HepG2 (cell line): ENCODE data around the gene AMOTL2. TPM values are rescaled to one million over a fixed set of nuclear protein-coding genes. Genes with fewer than 3 reads are reported as not detected.

ENCODE experiments used
- ATAC-seq: fragments of 200-7000 bp; cut with Tn5 transposase; 3 replicates; pipeline ENCODE4 v1.9.1; 2020; ENCODE audit warnings: mild to moderate bottlenecking, moderate library complexity
- BruUV-seq: library from RNA; stranded (reverse); fragments of 400-500 nt; replicated peaks from 2 replicates; lab custom pipeline; 2021; lab: Mats Ljungman, UMichigan
- CTCF ChIA-PET: fragments of 300-600 bp; formaldehyde crosslinking; extraction: SDS; loops from one replicate; lab custom pipeline; 2021; ENCODE audit warnings: low total read pairs, inconsistent platforms, low intra/inter-chr PET ratio; lab: Yijun Ruan, JAX
- POLR2A ChIA-PET: fragments of 350-600 bp; sonication (Branson Sonifier 250); formaldehyde crosslinking; loops from one replicate; lab custom pipeline; 2020; ENCODE audit warnings: antibody characterized with exemption, inconsistent platforms; lab: Yijun Ruan, JAX
- DNase-seq: peaks from one replicate; pipeline ENCODE4 v3.0.0-alpha.2; 2015; ENCODE audit warnings: low spot score
- FAIRE-seq: peaks from 3 replicates; lab custom pipeline; 2011; peaks lifted over from hg19 to GRCh38; lab: Jason Lieb, UNC
- H2AFZ ChIP-seq: one replicate; pipeline ENCODE4 v1.6.1; 2011; ENCODE audit warnings: low read length, inconsistent platforms
- H3K27ac ChIP-seq: fragments of 300-600 bp; 3 replicates; pipeline ENCODE4 v1.8.0; 2011; ENCODE audit warnings: mixed run types, mild to moderate bottlenecking, mixed read lengths, low read length, inconsistent platforms; ENCODE audit not compliant: insufficient read depth; ENCODE audit errors: extremely low read length
- H3K27me3 ChIP-seq, 2 experiments: fragments of 200-600 bp in 1 of 2; 2 replicates in 1 of 2; 3 replicates in 1 of 2; pipeline versions ENCODE4 v1.6.0 to v1.8.0; 2011; ENCODE audit warnings: low read length in 2 of 2, mild to moderate bottlenecking in 2 of 2, moderate library complexity in 2 of 2, inconsistent platforms in 1 of 2; ENCODE audit not compliant: insufficient read depth in 2 of 2, control insufficient read depth in 1 of 2
- H3K36me3 ChIP-seq, 2 experiments: fragments of 200-600 bp in 1 of 2; replicated peaks in 1 of 2; 2 replicates in 1 of 2; 3 replicates in 1 of 2; pipeline versions ENCODE4 v1.5.1 to v1.8.0; 2011; ENCODE audit warnings: low read length in 2 of 2, inconsistent platforms in 1 of 2; ENCODE audit not compliant: insufficient read depth in 2 of 2, control insufficient read depth in 1 of 2
- H3K4me1 ChIP-seq: 2 replicates; pipeline ENCODE4 v1.5.1; 2012; ENCODE audit warnings: low read length, inconsistent platforms; ENCODE audit not compliant: insufficient read depth
- H3K4me2 ChIP-seq: 2 replicates; pipeline ENCODE4 v1.6.0; 2011; ENCODE audit warnings: low read depth, low read length, inconsistent platforms
- H3K4me3 ChIP-seq, 3 experiments: fragments of 200-600 bp in 1 of 3; sonication (generic), shearing (Covaris generic) in 1 of 3; replicated peaks in 1 of 3; 2 replicates each; pipeline ENCODE4 v1.5.1; 2011 to 2016; ENCODE audit warnings: low read length in 3 of 3, inconsistent platforms in 2 of 3, low read depth in 2 of 3, mild to moderate bottlenecking in 2 of 3, control low read depth in 1 of 3, mixed read lengths in 1 of 3; ENCODE audit not compliant: insufficient read depth in 1 of 3
- H3K79me2 ChIP-seq: one replicate; pipeline ENCODE4 v1.6.1; 2011; ENCODE audit warnings: low read length, inconsistent platforms; ENCODE audit not compliant: insufficient read depth
- H3K9ac ChIP-seq: 2 replicates; pipeline ENCODE4 v1.6.0; 2011; ENCODE audit warnings: mild to moderate bottlenecking, low read depth, low read length, inconsistent platforms; ENCODE audit not compliant: insufficient read depth
- H3K9me3 ChIP-seq: 2 replicates; pipeline ENCODE4 v1.5.1; 2012; ENCODE audit warnings: mild to moderate bottlenecking, low read length
- H4K20me1 ChIP-seq: 2 replicates; pipeline ENCODE4 v1.6.0; 2011; ENCODE audit warnings: inconsistent platforms, mild to moderate bottlenecking, low read length, moderate library complexity; ENCODE audit not compliant: insufficient read depth
- CCDC6 ChIP-seq: sonication (generic); formaldehyde crosslinking; IDR thresholded peaks from 2 replicates; pipeline ENCODE4 v1.8.1; 2022; ENCODE audit warnings: mild to moderate bottlenecking, missing genetic modification reagents, moderate library complexity
- FOXK2 ChIP-seq: fragments of 450-650 bp; IDR thresholded peaks from 2 replicates; pipeline ENCODE4 v1.6.1; 2016
- SOX5 ChIP-seq: IDR thresholded peaks from 2 replicates; pipeline ENCODE4 v1.6.1; 2016; ENCODE audit warnings: borderline replicate concordance
- YEATS2 ChIP-seq: sonication (generic); formaldehyde crosslinking; IDR thresholded peaks from 2 replicates; pipeline ENCODE4 v1.4.0; 2020; ENCODE audit warnings: missing genetic modification reagents, borderline replicate concordance
- ZKSCAN8 ChIP-seq: IDR thresholded peaks from 2 replicates; pipeline ENCODE4 v1.6.1; 2016; ENCODE audit warnings: borderline replicate concordance, missing genetic modification reagents, missing compliant biosample characterization
- ZNF17 ChIP-seq: sonication (generic); formaldehyde crosslinking; IDR thresholded peaks from 2 replicates; pipeline ENCODE4 v1.5.0; 2020; ENCODE audit warnings: mild to moderate bottlenecking, missing genetic modification reagents
- ZNF343 ChIP-seq: sonication (generic); formaldehyde crosslinking; IDR thresholded peaks from 2 replicates; pipeline ENCODE4 v1.4.0; 2020; ENCODE audit warnings: mild to moderate bottlenecking, missing genetic modification reagents
- ZNF501 ChIP-seq: sonication (generic); formaldehyde crosslinking; IDR thresholded peaks from 2 replicates; pipeline ENCODE4 v1.5.1; 2020; ENCODE audit warnings: mild to moderate bottlenecking, moderate library complexity, missing genetic modification reagents
- ZNF713 ChIP-seq: sonication (generic); formaldehyde crosslinking; IDR thresholded peaks from 2 replicates; pipeline ENCODE4 v1.4.0; 2020; ENCODE audit warnings: mild to moderate bottlenecking, missing genetic modification reagents
- ZSCAN20 ChIP-seq: sonication (generic); formaldehyde crosslinking; IDR thresholded peaks from 2 replicates; pipeline ENCODE4 v1.4.0; 2020; ENCODE audit warnings: missing genetic modification reagents, mild to moderate bottlenecking, borderline replicate concordance
- ZSCAN25 ChIP-seq: sonication (generic); formaldehyde crosslinking; IDR thresholded peaks from 2 replicates; pipeline ENCODE4 v1.8.0; 2022; ENCODE audit warnings: mild to moderate bottlenecking, missing genetic modification reagents
- WGBS: methylation state at CpG from one replicate; pipeline ENCODE4 v1.1.6; 2017; ENCODE audit warnings: low lambda C conversion rate; 5-methylcytosine and 5-hydroxymethylcytosine counted together
- in situ Hi-C: cut with HindIII; loops from 2 replicates; pipeline ENCODE4 v1.10.0; 2017; ENCODE audit warnings: low pct_unique_long_range_greater_than_20kb; ENCODE audit not compliant: extremely low pct_ligation_motif_present
- intact Hi-C: fragments of 100-400 bp; cut with micrococcal nuclease; formaldehyde crosslinking; loops from one replicate; pipeline ENCODE4 v1.10.0; 2022; ENCODE audit not compliant: unreplicated experiment
- polyA plus RNA-seq, 8 experiments: library from polyadenylated mRNA; depleted of rRNA in 3 of 8; stranded (reverse) in 7 of 8; unstranded in 1 of 8; fragments of >200 nt; fragmentation: Illumina TruSeq in 4 of 8; extraction: Trizol in 4 of 8; gene quantifications; 2 replicates each; pipeline versions ENCODE4 v1.2.1 to v1.2.3, GENCODE V29; 2011 to 2016; ENCODE audit warnings: low read depth in 4 of 8, missing spikeins in 1 of 8, mixed read lengths in 1 of 8; ENCODE audit not compliant: insufficient read depth in 1 of 8
- total RNA-seq, 5 experiments: library from RNA; depleted of rRNA; stranded (reverse); fragments of >200 nt; fragmentation: Illumina TruSeq; extraction: Trizol; gene quantifications; 2 replicates each; pipeline ENCODE4 v1.2.3, GENCODE V29; 2016; ENCODE audit warnings: low read depth in 1 of 5
- TF ChIP-seq, protein P1 (sequence below): IDR thresholded peaks from 2 replicates; pipeline ENCODE4 v1.6.1; 2016; ENCODE audit warnings: low read depth, control low read depth
- TF ChIP-seq, protein P2 (sequence below): sonication (generic); formaldehyde crosslinking; IDR thresholded peaks from 2 replicates; pipeline ENCODE4 v1.8.0; 2022; ENCODE audit warnings: missing genetic modification reagents, mild to moderate bottlenecking, moderate library complexity, borderline replicate concordance
- TF ChIP-seq, protein P3 (sequence below): sonication (generic); formaldehyde crosslinking; IDR thresholded peaks from 2 replicates; pipeline ENCODE4 v1.9.0; 2021; ENCODE audit warnings: missing genetic modification reagents, mild to moderate bottlenecking, borderline replicate concordance
- TF ChIP-seq, protein P4 (sequence below): sonication (generic); formaldehyde crosslinking; IDR thresholded peaks from 2 replicates; pipeline ENCODE4 v1.4.0; 2020; ENCODE audit warnings: missing genetic modification reagents
- TF ChIP-seq, protein P5 (sequence below): sonication (generic); formaldehyde crosslinking; IDR thresholded peaks from 2 replicates; pipeline ENCODE4 v1.9.0; 2022; ENCODE audit warnings: low read depth, missing genetic modification reagents

Gene AMOTL2
- total and polyA plus RNA-seq, 2 of the 13 experiments (the other 11 are each of a cell fraction or from before 2014, with no cell fraction given): 17.3 to 18.5 TPM

DNA sequence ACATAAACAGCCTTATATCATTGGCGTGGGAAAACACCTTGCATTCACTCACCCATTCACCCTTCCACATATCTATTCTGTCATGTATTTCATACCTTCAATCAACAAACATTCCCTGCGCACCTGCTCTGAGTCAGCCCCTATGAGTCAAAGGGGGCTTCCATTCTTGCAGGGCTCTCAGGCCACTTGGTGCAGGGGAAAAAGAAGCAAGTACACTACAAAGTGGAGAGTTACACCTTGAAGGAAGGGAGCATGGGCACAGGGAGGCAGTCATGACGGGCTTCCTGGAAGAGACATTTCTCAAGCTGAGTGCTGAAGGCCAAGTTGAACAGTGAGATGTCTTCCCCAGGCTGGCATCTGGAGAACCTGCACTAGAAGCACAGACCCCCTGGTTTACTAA lies 4.6 kb upstream of the AMOTL2 start:
- Histone ChIP-seq H3K4me2 (no peak overlapping the region), H3K27me3 (peaks cover 1 to 40% of the 10 kb centered on the region in 2 experiments; a peak in 4 of 5 replicates), H3K27ac (no peak overlapping the region), H3K36me3 (no peaks in the 10 kb centered on the region)
- FAIRE-seq: no peak
- POLR2A ChIA-PET: interaction anchor here (9.2 kb wide), 1 partner anchor 20 kb away, joined by 140 read pairs; no protein-coding TSS in a partner anchor
- TF ChIP-seq ZSCAN20 (CRISPR knock-in tag) (no peak), ZNF17 (CRISPR knock-in tag) (no peak), ZNF501 (no peak), ZSCAN25 (no peak), YEATS2 (CRISPR knock-in tag) (no peak), ZNF713 (CRISPR knock-in tag) (no peak), ZNF343 (CRISPR knock-in tag) (no peak), CCDC6 (CRISPR knock-in tag) (no peak), ZKSCAN8 (no peak), FOXK2 (no peak), SOX5 (CRISPR knock-in tag) (no peak)
- TF ChIP-seq, protein P1, sequence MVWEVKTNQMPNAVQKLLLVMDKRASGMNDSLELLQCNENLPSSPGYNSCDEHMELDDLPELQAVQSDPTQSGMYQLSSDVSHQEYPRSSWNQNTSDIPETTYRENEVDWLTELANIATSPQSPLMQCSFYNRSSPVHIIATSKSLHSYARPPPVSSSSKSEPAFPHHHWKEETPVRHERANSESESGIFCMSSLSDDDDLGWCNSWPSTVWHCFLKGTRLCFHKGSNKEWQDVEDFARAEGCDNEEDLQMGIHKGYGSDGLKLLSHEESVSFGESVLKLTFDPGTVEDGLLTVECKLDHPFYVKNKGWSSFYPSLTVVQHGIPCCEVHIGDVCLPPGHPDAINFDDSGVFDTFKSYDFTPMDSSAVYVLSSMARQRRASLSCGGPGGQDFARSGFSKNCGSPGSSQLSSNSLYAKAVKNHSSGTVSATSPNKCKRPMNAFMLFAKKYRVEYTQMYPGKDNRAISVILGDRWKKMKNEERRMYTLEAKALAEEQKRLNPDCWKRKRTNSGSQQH: no peak
- TF ChIP-seq, protein P2, sequence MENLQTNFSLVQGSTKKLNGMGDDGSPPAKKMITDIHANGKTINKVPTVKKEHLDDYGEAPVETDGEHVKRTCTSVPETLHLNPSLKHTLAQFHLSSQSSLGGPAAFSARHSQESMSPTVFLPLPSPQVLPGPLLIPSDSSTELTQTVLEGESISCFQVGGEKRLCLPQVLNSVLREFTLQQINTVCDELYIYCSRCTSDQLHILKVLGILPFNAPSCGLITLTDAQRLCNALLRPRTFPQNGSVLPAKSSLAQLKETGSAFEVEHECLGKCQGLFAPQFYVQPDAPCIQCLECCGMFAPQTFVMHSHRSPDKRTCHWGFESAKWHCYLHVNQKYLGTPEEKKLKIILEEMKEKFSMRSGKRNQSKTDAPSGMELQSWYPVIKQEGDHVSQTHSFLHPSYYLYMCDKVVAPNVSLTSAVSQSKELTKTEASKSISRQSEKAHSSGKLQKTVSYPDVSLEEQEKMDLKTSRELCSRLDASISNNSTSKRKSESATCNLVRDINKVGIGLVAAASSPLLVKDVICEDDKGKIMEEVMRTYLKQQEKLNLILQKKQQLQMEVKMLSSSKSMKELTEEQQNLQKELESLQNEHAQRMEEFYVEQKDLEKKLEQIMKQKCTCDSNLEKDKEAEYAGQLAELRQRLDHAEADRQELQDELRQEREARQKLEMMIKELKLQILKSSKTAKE: no peak
- TF ChIP-seq, protein P3, sequence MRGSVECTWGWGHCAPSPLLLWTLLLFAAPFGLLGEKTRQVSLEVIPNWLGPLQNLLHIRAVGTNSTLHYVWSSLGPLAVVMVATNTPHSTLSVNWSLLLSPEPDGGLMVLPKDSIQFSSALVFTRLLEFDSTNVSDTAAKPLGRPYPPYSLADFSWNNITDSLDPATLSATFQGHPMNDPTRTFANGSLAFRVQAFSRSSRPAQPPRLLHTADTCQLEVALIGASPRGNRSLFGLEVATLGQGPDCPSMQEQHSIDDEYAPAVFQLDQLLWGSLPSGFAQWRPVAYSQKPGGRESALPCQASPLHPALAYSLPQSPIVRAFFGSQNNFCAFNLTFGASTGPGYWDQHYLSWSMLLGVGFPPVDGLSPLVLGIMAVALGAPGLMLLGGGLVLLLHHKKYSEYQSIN (CRISPR knock-in tag): no peak
- TF ChIP-seq, protein P4, sequence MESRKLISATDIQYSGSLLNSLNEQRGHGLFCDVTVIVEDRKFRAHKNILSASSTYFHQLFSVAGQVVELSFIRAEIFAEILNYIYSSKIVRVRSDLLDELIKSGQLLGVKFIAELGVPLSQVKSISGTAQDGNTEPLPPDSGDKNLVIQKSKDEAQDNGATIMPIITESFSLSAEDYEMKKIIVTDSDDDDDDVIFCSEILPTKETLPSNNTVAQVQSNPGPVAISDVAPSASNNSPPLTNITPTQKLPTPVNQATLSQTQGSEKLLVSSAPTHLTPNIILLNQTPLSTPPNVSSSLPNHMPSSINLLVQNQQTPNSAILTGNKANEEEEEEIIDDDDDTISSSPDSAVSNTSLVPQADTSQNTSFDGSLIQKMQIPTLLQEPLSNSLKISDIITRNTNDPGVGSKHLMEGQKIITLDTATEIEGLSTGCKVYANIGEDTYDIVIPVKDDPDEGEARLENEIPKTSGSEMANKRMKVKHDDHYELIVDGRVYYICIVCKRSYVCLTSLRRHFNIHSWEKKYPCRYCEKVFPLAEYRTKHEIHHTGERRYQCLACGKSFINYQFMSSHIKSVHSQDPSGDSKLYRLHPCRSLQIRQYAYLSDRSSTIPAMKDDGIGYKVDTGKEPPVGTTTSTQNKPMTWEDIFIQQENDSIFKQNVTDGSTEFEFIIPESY (CRISPR knock-in tag): no peak
- TF ChIP-seq, protein P5, sequence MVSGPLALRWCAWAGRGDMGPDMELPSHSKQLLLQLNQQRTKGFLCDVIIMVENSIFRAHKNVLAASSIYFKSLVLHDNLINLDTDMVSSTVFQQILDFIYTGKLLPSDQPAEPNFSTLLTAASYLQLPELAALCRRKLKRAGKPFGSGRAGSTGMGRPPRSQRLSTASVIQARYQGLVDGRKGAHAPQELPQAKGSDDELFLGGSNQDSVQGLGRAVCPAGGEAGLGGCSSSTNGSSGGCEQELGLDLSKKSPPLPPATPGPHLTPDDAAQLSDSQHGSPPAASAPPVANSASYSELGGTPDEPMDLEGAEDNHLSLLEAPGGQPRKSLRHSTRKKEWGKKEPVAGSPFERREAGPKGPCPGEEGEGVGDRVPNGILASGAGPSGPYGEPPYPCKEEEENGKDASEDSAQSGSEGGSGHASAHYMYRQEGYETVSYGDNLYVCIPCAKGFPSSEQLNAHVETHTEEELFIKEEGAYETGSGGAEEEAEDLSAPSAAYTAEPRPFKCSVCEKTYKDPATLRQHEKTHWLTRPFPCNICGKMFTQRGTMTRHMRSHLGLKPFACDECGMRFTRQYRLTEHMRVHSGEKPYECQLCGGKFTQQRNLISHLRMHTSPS: no peak
- TF ChIP-seq, all 625 proteins: peak for 0
- WGBS: 29% methylated on average over 3 of the region's 3 CpGs
- no peak overlapping the region for H3K9ac ChIP-seq
- no peak for DNase-seq
- peaks cover 3% of the 10 kb centered on the region for H3K79me2 ChIP-seq
- in situ Hi-C loops (no loop called here), intact Hi-C loops (loop anchor here (1.0 to 5.0 kb wide), 2 partner anchors 71 to 93 kb away; no protein-coding TSS in a partner anchor)
- H3K9me3 ChIP-seq: no peaks in the 10 kb centered on the region
- H4K20me1 ChIP-seq: no peaks in the 10 kb centered on the region
- H3K4me1 ChIP-seq: peaks cover 39% of the 10 kb centered on the region
- BruUV-seq: no TSS peak
- H3K4me3 ChIP-seq: no peak overlapping the region
- CTCF ChIA-PET: interaction anchor here (0.9 to 1.8 kb wide), 2 partner anchors 69 to 71 kb away, joined by 6 to 31 read pairs; no protein-coding TSS in a partner anchor
- no peak overlapping the region for H2AFZ ChIP-seq
- no peak for ATAC-seq
